GM19438 (cell line): ENCODE data around the gene HS1BP3.

Source experiments
- ATAC-seq: cut with Tn5 transposase; IDR thresholded peaks from one replicate; pipeline ENCODE4 v1.9.1; 2021; ENCODE audit warnings: low read depth; ENCODE audit not compliant: unreplicated experiment

The HS1BP3 gene

DNA sequence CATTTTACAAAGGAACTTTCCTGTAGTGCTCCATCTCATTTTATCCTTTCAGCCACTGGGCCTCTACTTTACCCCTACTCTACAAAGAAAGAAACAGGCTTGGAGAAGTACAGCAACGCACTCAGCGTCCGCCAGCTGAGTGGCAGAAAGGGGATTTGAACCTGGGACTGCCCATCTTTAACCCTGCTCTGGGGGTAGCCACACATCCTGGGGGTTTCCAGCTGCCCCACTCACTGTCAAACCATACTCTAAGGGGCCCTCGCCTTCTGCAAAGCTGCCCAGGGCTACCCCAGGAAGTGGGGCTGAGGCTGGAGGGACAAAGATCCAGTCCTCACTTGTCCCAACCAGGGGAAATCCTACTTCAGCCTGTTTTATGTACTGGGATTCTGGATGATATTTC lies 17.9 kb downstream of the HS1BP3 start:
- no peak for ATAC-seq

DNA sequence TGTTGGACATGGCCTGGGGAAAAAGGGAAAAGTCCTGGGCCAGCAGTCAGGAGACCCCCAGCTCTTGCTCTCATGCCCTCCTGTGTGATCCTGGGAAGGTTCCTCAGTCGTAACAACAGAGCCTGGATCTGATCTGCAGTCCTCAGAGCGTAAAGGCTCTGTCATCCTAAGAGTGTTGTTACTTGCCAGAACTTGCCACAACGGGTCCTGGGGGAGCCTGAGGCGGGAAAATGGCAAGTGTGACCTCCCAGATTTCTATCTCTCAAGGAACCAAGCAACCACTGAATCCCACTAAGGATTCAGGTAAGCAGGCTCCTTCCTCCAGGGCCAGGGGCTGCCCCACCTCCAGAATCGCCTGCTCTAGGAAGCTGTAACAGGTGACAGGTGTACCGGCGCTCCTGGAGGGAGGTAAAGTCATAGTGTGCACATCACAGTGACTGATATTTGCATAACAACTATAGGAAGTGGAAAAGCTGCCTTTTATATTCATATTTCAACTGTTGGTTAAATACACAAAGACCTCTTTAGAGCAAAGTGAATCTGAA lies 18.4 kb downstream of the HS1BP3 start:
- no peak for ATAC-seq

DNA sequence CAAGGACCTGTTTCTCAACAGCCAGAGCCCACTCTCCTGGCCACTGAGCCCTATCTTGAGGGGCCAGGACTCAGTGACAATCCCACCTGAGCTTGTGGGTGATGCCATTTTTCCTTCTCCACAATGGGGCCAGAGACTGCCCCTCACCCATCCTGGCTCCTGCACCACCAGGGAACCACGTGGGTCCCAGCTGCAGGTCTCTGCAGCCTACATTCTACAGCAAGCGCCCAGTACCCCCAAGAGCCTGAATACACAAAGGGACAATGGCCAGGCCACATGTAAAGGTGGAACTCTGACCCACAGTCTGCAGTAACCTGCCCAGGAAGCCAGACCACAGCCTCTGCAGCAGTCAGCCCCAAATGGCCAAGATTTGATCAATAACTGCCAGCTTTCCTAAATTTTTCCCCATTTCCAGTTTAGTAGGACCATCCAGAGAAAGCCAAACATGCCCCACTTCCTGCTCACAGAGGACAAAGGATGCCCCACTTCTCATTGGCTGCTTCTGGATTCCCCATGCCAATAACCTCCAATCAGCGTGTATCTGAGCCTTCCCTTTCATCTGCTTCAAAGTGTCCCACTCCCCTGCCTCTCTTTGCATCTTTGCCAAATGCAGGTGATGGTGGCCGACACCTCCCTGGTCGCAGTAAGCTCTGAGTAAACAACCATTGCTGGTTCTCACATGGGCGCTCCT lies 19.1 kb downstream of the HS1BP3 start:
- ATAC-seq: no peak

DNA sequence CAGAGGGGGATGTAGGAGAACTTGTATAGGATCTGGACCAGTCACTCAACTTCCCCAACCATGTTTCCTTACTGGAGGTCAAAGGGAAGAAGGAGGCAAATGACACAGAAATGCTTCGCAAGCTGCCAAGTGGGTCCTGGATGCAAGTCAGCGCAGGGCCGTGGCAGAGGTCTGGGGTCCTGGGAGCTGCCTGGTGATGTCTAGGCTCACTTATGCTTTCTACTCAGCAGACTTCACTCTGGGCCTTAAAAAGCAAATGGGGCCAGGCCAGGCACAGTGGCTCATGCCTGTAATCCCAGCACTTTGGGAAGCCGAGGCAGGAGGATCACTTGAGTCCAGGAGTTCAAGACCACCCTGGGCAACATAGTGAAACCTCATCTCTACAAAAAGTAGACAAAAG lies 19.9 kb downstream of the HS1BP3 start:
- ATAC-seq: no peak

DNA sequence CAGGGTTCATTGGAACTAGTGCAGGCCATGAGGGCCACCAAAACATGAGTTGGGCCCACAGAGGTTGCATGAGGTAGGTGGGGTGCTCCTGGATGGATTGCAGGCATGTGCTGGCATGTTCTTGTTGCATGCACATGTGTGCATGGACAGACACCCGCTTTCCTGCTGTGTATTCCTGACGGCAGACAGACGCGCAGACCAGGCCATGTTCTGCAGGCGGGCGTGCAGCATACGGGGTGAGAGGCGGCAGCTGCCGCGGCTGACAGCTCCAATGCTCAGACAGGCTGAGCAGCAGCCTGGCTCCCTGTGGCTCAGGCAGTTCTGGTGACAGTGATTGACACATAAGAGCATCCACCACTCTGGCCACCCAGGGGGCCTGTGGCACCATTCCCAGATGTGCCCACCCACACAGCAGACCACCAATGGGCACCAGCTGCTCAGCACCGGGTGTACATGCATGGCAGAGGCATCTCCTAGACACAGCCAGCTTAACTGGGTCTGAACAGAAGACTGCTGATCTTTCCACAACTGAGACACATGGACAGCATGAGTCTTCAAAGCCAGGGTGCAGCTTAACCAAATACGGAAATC lies 21.2 kb downstream of the HS1BP3 start:
- no peak for ATAC-seq

DNA sequence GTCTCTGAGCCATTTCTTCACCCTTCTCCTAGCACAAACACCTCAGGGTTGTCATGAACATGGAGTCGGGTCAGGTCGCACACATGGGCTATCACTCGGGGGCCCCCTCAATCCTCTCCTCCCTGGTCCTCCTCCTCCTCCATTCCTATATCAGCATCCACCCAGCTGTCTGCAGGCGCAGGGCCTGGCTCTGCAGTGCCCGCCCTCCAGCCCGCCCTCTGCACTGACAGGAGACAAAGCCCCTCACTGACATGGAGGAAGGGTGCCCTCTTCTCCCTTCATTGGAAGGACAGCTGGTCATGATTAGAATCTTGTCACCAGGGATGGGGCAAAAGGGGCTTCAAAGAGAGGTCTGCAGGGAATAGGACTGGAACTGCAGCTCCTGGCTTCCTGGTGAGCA lies 21.7 kb downstream of the HS1BP3 start:
- ATAC-seq: no peak

DNA sequence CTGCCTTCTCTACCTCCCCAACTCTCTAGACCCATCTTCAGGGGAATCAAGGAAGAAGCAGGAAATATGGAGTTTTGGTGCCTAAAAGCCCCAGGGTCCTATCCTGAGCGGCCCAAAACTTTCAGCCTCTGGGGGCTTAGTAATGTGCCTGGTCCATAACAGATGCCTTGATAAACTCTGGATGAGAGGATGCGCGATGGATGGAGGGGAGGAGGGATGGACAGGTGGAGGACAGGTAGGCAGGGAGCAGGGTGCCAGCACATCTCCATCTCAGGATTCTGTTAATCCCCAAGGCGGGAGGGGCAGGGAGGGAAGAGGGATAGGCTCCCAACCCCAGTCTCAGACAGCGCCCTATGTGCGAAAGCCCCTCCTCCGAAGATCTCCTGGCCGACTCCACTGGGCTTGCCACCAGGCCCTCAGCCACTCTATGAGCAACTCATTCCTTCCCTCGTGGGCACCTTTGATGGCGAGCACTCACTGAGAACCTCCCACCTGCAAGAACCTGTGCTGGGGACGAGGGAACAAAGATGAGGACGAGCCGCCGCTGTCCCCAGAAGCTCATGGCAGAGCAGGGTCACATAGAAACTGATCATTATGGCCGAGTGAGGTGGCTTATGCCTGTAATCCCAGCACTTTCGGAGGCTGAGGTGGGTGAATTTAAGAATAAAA lies 23.1 kb downstream of the HS1BP3 start:
- no peak for ATAC-seq

DNA sequence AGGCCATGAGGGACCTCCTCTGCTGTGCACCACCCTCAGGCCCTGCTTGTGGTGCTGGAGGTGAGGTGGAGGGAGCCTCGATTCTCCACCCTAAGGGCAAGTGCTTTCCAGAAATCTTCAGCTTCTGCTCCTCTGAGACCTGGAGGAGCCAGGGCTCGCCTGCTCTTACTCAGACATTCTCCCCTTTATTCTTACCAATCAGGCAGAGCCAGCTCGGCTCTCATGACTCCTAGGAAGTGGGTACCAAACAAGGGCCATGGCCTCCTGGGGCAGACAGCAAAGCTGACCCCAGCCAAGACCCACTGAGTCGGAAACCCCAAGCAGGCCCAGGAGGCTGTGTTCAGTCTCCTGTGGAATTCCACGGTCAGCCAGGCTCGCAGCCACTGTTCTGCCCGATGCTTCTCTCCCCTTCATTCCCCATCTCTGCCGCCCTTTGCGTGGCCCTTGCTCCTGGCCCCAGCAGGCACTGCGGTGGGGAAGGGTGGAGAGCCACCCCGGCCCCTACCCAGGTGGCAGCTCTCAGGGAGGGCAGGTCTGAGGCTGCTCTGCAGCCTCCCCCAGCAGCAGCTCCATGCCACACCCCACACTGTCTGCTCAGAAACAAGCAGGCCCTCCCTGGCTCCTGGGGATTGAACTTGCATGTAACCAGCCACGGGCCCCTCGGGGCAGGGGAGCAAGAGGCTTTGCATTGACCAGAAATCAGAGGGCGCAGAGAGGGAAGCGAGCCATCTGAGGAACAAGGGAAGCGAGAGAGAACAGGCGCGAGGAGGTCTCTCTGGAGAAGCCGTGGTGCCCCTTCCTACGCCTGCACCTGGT lies 24.0 kb downstream of the HS1BP3 start:
- ATAC-seq: no peak

DNA sequence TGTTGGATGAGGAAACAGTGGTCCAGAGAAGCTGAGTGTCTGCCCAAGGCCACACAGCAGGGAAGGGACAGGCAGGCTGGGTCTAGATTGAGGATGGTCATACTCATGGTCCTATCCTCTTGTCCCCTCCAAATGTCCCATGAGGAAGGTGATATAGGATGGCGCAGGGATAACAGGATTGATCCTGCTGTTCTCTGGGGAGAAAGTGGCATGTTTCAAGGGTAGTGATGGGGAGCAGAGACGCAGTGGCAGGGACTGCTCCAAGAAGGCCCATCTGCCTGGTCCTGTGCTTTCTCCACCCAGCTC lies 24.6 kb downstream of the HS1BP3 start:
- no peak for ATAC-seq

DNA sequence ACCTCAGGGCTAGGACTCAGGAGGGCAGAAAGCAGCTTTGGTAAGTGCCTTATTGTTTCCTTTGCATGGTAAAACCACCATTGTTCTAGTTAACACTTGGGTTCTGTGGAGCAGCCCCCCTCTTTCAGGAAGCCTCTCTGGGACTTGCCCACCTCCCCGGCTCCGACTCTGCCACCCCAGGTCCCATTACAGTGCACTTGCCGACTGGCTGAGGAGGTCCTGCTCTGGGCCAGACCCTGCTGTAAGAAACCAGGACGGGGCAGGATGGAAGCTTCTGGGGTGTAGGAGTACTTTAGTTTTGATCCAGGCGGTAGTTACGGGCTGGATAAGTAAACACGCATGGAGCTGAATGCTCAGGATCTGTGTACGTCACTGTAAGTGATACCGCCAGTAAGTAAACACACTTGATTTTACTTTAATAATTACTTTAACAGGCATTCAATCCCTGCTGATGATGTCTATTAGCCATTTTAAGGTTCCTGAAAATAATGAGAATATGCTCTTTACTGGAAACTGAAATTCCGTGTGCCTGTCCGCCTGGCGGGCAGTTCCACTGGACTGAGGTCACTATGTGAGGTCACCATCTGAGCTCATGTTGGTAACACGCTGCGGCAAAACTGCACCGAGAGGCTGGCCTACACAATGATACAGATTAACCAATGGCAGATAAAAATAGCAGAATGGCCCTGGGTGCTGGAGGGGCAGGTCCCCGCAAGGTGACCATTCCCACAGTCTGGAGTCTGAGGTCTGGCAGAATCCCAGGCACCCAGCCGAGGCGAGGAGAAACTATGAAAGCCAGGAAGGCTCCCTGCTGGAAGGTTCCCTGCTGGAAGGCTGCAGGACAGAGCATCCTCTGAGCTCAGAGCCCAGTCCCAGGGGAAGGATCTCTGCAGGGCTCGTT lies 25.2 kb downstream of the HS1BP3 start:
- ATAC-seq: no peak

DNA sequence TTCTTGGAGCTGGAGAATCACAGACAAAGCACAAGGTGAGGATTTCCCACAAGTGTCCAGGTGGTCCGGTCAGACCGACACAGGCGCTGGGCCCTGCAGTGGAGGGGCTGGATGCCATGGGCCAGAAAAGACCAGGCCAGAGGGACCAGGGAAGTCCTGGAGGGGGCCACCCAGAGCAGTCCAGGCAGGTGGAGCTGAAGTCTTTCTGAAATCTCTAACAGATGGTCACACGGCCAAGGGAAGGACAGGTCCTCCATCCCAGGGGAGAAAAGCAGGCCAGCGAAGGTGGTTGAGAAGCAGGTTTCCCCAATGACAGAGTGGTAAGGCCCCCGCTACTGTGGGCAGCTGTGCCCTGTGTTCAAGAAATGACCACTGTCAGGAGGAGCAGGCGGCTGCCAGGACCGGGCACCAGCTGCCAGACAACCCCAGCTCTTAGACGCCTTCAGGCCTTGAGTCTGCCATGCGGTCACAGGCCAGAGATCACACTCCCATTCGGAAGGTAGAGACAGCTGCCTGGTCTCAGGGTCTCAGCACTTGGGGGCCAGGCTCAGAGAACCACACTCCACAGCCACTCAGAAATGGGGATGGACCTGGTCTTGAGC lies 25.9 kb downstream of the HS1BP3 start:
- ATAC-seq: no peak

DNA sequence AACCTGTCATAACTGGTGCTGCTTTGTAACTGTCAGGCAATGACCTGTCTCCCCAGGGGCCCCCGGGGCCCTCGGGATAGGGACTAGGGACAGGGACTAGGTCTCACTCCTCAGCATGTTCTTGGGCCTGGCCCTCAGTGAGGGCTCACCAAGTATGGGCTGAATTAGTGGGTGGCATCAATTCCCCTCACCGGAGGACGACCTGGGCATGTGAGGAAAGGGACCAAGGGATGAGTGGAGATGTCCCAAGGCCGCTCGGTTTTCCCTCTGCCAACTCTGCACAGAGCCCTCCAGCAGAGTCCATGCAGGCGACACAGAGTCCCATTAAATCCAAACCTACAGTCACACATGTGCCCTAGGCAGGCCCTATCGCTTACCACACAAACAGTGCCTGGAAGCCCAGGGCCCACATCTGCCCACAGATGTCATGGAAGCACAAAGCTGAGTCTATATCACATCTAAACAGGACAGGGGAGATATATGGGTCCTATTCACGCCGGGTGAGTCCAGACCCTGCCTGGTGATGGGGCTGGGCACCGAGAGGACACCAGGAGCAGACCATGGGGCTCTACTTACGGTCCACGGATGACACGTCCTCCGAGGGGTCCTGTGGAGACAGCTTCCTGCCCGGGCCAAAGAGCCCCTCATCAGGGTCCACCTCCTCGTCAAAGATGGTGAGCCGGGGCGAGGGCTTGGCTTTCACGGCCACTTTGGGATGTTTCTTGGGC lies 26.6 kb downstream of the HS1BP3 start:
- no peak for ATAC-seq

DNA sequence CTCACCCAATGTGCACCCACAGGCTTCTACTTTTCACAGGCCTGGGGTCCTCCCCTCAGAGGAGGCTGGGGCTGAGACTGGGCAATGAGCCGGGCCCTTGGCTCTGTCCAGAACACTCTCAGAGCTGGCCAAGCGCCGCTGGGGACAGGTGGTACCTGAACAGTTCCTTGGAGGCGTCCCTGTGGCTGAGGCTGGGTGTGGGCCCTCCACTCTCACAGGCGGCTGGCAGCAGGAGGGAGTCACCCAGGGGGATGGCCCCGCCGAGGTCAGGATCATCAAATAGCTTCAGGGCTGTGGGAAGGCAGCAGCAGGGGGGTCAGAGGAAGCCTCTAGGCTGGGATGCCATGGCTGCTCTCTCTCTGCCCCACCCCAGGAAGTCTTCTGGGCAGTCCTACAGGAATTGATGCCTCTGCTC lies 27.1 kb downstream of the HS1BP3 start:
- no peak for ATAC-seq

DNA sequence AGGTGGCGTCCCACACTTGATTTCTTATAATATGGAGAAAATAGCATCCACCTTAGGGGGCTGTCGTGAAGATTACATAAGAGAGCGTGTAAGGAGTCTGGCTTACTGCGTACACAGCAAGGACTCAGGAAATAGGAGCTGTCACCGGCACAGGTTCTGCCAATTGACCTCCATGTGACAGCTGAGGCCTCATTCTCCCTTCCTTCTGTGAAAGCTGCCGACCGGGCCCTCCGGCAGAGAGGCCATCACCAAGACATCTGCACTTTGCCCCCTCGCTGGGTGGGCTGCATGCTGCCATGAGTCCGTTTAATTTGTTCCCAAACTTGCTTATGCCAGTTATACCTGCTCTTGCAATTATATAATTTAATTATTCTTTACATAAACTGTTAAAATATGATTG lies 27.7 kb downstream of the HS1BP3 start:
- no peak for ATAC-seq

DNA sequence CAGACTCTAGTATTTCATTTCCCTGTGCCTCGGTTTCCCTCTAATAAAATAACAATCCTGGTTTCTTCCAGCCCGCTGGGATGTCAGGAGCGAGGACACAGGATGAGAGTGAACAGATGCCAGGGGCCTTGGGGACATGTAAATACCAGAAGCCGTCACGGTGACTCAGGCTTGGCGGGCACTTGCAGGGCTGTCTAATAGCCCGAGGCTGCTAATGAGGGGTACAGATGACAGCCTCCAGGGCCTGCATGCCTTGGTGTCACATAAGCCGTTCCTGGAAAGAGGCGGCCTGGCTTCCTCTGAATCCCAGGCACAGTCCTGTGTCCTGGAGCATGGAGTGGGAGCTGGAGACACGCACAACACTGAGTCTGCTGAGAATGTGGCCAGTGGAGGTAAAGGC lies 28.2 kb downstream of the HS1BP3 start:
- ATAC-seq: no peak

DNA sequence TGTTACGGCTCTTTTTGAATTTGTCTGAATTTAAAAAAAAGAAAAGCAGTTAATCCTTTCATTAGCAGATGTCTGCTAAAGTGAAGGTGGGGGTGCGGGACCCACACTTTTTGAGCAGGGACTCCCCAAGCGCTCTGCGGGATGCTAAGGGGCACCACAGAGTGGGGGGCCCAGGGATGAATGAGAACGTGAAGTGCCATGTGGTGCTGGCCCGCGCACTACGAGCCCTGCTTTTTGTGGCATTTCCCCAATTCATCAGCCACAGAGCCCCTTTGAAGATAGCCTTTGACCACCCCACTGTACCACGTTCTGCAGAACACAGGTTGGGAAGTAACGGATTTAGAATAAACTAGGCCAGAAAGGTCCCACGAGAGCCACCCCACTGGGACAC lies 28.6 kb downstream of the HS1BP3 start:
- ATAC-seq: no peak

DNA sequence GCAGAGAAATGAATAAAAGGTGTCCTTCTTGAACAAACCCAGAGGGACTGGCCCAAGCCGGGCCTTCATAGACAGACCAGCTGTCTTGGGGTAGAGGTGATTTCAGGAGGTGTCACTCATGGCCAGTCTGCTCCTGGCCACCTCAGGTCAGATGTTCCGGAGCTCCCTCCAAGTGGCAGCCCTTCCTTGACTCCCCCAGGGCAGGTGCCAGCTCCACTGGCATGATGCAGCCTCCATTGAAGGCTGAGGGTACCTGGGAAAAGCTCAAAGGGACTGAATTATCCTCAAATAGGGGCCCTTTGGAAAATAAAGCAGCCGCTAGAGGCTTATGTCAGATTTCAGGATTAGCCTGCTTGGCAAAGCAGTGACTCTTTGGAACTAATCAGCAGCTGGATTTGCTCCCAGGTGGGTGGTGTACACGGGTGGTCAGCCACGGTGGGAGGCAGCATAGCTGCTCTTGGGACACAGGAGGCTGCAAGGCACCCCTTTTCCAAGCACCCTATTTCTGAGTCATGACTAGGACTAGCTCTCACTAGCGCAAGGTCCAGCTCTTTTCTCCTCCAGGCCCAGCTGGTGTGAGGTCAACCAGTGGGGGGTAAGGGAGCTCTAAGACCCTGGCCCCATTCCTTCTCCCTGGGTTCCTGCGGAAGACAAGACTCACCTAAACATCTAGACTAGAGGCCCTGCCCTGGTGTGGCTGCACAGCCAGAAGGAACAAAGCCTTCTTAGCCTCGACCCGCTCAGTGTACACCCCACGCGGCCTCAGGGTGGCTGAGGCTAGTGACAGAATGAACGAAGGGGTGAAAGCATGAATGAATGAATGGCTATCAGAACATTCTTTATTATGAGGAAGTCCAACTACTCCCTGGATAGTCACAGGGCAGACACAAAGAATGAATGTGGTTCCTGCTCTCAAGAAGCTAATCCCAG lies 29.3 kb downstream of the HS1BP3 start:
- ATAC-seq: no peak

DNA sequence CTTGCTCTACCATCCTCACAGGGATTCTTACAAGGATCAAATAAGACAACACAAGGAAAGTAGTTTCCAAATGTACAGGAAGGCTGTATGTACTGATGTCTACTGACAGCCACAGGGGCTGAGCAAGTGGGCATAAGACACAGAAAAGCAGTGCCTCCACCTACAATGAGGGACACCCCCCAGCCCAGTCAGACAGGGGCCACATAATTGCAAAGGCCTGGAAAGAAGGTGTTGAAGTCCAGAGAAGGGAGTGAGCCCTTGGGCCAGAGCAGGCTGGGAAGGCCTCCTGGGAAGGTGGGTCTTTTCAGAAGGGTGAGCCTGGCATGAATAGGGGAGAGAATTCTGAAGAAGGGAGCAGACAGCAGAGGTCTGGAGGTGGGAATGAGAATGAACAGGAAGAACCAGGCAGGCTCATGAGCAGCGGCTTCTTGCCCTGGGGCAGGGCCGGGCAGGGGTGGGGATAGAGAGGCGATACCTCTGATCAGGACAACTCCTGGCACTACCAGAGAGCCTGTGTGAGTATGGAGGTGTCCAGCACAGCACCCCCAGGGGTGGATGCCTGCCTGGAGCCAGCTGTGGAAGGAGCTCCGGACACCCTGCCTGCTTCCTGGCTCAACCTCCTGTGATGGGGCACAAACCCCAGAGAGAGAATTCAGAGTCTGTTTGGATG lies 30.1 kb downstream of the HS1BP3 start:
- no peak for ATAC-seq
